HG03064 (cell line): ENCODE measurements around the gene PSMD10.
A peak's percentile ranks its signal among the peaks of the same experiment; 100 is the strongest.

ENCODE experiments used
- ATAC-seq: cut with Tn5 transposase; IDR thresholded peaks from one replicate; pipeline ENCODE4 v1.9.1; 2021; ENCODE audit warnings: low read depth; ENCODE audit not compliant: unreplicated experiment

The PSMD10 gene

GRCh38 chrX:108091264-108091877, at the start of gene PSMD10, which contains the start of gene ATG4A:
Gene PSMD10 (minus strand): TSS chrX:108091542. CDS start chrX:108091520, 22 bp downstream.
Gene ATG4A (plus strand): TSS chrX:108091778. CDS start chrX:108091827, 49 bp downstream.
- ATAC-seq = peak; percentile 96

DNA sequence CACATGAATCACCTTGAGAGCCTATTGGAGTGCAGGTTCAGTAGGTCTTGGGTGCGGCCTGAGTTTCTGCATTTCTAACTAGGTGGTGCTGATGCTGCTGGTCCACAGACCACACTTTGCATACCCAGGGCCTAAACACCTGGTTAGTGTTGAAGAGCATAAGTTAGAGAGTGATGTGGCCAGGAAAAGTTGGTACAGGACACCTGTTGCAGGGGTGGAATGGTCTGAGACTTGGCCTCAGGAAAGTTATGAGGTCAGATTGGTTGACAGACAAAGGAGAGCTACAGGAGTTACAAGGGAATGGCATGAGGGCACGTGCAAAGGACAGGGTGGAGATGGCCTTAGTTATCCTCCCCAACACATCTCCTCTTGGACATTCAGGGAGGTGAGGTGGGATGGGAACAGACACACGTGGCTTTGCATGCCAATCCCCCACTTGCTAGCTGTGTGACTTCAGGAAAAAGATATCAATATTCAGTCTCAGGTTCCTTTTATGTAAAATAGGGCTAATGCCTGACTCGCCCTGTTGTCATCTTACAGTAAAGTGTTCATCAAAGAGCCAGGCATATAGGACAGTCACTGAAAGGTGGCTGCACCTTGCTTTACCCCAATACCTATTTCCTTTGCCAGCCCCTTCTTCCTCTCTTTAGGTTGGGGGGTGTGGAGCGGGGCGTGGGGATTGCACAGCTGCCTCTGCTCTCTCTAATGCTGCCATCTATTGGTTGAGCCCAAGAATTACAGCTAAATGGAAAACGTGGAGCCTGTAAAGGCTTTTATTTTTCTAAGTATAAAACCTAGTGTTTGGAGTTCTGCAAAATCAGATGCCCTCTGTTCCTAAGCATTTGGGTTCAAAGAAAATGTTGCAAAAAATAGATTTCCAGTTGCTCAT, 47.7 kb upstream of the PSMD10 start:
- ATAC-seq = no peak

- ATAC-seq = no peak
These were observed 43.4 kb upstream of the PSMD10 start for GRCh38 chrX:108134724-108135123.

DNA sequence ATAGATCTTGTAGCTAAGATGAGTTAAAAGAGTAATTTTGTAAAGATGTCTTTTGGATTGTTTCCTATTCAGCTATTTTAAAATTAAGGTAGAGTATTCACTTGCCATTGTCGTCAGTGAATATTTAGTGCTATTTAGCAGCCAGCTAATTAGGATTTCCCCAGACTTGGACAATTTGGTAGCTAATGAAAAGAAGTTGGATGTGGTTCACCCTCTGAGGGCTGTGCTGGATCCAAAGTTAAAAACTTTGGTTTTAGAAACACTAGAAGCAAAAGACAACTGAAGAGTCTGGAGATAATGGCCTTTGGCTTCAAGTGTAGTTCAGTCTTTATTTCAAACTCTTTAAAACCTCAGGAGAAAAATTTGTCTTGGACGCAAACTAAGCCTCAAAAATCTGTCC, 41.5 kb upstream of the PSMD10 start:
- ATAC-seq = no peak

- ATAC-seq = no peak
These were observed 40.7 kb upstream of the PSMD10 start for GRCh38 chrX:108132034-108132433.

DNA sequence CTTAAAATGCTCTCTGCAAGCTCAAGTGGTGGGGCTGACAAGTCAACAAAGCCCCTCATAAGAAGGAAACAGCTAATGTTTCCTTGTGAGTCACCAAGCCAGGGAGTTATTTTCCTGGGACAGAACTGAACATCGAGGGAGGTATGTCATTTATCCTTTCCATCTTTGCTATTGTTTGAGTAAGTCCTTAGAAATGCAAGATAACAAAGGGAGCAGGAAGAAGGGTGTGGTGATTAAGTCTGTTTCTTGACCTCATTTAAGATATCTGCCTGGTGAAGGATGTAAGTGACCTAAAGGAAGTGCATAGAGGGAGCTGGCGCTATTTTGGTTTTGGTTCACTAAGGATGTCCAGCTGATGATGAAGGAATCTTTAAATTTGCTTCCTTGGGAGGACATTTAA, 40.1 kb upstream of the PSMD10 start:
- no peak for ATAC-seq

GRCh38 chrX:108130889-108131288, 39.5 kb upstream of the PSMD10 start:
- no peak for ATAC-seq

- ATAC-seq = no peak
These were observed 35.8 kb upstream of the PSMD10 start for GRCh38 chrX:108127152-108127551.

DNA sequence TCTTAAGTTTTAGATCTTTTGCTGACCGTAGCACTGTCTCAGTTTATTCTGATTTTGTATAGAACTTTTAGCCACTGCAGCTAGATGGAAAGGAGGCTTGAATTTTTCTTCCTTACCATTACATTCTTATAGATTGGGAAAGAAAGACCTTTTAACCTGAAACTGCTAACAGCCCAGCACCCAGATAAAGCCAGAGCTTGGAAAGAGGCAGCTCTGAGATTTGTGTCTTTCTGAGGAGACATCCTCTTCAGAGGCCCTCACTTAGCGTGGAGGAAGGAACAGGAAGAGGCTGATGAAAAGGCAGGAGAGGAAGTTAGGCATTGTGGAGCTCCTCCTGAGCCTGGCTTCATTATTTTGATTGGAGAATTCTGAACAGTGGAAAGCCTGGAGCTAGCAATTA, 35.3 kb upstream of the PSMD10 start:
- ATAC-seq = no peak

- ATAC-seq = no peak
These were observed 32.4 kb upstream of the PSMD10 start for GRCh38 chrX:108123591-108124366.

DNA sequence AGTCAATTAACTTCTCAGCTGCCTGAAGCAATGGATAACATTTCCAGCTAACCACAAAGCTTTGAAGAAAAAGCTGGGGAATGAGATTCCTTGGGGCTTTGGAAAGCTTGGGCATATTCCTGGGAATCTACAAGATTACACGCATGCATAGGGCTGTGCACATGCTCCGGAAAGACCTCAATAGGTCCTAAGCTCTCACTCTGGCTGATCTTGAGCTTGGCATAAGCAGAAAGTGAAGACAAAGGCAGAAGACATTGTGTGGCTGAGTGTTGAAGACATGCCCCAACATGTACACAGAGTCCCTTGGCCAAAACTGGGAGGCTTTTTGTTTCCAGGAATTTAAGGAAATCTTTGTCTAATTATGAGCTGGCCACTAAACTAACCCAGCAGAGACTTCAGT, 31.4 kb upstream of the PSMD10 start:
- ATAC-seq = no peak

DNA sequence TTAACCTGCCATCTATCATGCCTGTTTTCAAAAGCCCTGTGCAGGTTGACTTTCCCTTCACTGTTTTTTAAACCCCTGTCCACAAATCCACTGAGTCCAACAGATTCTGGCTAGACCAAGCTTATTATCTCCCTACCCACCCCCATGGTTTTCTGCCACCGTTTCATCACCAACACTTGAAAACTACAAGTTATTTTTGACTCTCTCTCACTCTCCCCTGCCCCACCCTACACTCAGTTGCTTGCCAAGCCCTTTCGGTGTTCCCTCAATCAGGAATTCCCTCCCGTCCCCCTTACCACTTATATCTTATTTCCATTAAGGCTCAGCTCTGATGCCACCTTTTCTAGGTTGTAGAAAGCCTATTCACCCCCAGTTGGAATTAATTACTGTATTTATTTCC, 29.9 kb upstream of the PSMD10 start:
- ATAC-seq = no peak

- no peak for ATAC-seq
These were observed 26.6 kb upstream of the PSMD10 start for GRCh38 chrX:108117988-108118387.

DNA sequence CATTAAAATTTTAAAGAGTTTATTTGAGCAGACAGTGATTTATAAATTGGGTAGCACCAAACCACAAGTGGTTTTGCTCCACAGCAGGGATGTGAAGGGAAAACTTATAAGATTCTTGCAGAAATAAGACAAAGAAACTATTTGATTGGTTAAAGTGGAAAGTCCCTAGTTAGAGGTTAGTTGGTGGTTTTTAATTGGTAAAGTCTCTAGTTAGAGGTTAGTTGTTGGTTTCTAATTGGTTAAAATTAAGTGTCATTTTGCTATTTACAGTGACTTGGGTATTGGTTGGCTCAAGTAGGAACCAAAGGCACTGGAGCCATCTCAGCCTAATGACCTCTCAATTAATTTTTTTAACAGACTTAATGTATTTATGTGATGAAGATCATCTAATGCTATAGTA, 23.2 kb upstream of the PSMD10 start:
- ATAC-seq = no peak

GRCh38 chrX:108105473-108105872, 14.1 kb upstream of the PSMD10 start:
- no peak for ATAC-seq

- ATAC-seq = no peak
These were observed 6.0 kb upstream of the PSMD10 start for GRCh38 chrX:108097380-108097779.

DNA sequence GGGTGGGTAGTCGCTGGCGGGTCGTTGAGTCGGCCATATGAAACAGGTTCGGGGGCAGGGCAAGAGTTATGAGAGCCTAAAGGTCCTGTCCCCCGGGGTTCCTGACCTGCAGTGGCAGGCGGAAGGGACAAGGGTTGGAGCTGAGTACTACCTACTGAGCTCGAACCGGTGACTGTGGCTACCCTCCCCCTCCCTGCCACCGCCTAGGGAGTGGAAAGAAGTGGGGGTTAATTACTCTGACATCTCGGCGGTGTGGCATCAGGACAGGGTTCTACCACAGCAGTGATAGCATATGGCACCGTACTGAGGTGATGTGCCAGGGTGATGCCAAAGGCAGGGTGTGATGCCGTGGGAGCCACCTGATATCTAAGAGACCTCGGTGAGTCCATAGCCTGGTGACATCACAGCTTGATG, 543 bp upstream of the PSMD10 start:
- ATAC-seq = peak; percentile 33

DNA sequence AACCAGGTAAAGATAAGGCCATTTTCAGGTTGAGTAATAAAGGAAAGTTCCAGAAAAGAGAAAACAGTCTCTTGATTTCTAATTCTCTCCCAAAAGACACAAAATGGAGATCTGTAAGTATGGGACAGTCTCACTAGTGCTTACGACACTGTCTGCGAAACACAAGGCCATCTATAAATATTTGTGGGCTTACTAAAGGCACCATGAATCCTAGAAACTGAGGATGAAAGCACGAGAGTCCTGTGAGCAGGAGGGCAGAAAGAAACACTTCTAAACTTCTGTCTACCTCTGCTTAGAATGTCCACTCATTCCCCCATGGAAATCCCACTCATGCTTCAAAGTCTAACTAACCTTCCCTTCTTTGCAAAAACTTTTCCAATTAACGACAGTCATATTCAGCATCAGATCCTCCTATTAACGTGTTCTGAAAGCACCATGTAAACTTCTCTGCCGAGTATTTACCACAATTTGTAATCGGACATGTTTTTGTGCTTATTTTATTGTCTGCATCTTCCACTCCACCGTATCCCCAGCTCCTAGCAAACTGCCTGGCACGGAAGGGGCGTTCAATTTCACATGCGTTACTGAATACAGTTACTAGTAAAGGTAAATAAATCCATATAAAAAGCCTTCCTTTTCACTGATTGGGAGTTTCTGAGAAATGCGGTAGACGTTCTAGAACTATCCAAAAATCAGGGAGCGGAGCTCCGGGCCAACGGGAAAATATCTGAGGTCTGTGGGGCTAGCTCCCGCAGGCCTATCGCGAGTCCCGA, 665 bp downstream of the PSMD10 start:
- ATAC-seq = peak; percentile 1

GRCh38 chrX:108088511-108088910, 2.8 kb downstream of the PSMD10 start:
- ATAC-seq = no peak

DNA sequence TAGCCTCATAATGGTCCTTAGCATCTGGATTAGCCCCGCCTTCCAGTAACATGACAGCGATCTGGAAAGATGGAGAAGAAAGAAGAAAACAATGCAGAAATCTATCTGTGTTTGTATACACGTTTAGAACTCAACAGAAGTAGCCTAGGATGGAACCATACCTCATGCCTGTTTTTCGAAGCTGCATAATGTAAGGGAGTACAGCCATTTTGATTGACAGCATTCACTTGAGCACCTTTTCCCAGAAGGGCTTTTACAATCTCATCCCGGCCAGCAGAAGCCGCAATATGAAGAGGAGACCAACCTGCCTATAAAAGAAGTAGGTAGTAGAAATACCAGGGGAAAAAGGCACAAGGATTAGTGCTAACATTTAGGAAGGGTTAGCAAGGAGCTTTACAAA, 3.5 kb downstream of the PSMD10 start:
- no peak for ATAC-seq
